ENCODE measurements around the gene ELFN1.
A peak's percentile ranks its signal among the peaks of the same experiment; 100 is the strongest.

The ELFN1 gene

GRCh38 chr7:1740214-1740613 lies 70.1 kb downstream of the ELFN1 start:
- no peak for DNase-seq (ENCODE audit: low read depth in 1 of 2, low spot score in 1 of 2)

- DNase-seq (ENCODE audit: low read depth in 1 of 2, low spot score in 1 of 2): no peak
Measured at GRCh38 chr7:1741246-1741645, 71.2 kb downstream of the ELFN1 start.

- no peak for DNase-seq (ENCODE audit: low read depth in 1 of 2, low spot score in 1 of 2)
Measured at GRCh38 chr7:1741751-1742554, 71.9 kb downstream of the ELFN1 start.

GRCh38 chr7:1742555-1743303 lies 72.7 kb downstream of the ELFN1 start:
- peak in 1 of 2 donors; percentile 18 for DNase-seq (ENCODE audit: low read depth in 1 of 2, low spot score in 1 of 2)

GRCh38 chr7:1743481-1744230 lies 73.6 kb downstream of the ELFN1 start:
- DNase-seq (ENCODE audit: low read depth in 1 of 2, low spot score in 1 of 2): no peak

GRCh38 chr7:1744296-1745017 lies 74.4 kb downstream of the ELFN1 start:
- DNase-seq (ENCODE audit: low read depth in 1 of 2, low spot score in 1 of 2): no peak

- DNase-seq (ENCODE audit: low read depth in 1 of 2, low spot score in 1 of 2): no peak
Measured at GRCh38 chr7:1745018-1745532, 75.0 kb downstream of the ELFN1 start.

- DNase-seq (ENCODE audit: low read depth in 1 of 2, low spot score in 1 of 2): no peak
Measured at GRCh38 chr7:1745576-1746490, 75.8 kb downstream of the ELFN1 start.

GRCh38 chr7:1746491-1746975 lies 76.5 kb downstream of the ELFN1 start:
- DNase-seq (ENCODE audit: low read depth in 1 of 2, low spot score in 1 of 2): no peak

GRCh38 chr7:1747004-1747801 lies 77.1 kb downstream of the ELFN1 start:
- DNase-seq (ENCODE audit: low read depth in 1 of 2, low spot score in 1 of 2): no peak

GRCh38 chr7:1748076-1748838 lies 78.2 kb downstream of the ELFN1 start:
- no peak for DNase-seq (ENCODE audit: low read depth in 1 of 2, low spot score in 1 of 2)

GRCh38 chr7:1748839-1749173 lies 78.7 kb downstream of the ELFN1 start:
- no peak for DNase-seq (ENCODE audit: low read depth in 1 of 2, low spot score in 1 of 2)

GRCh38 chr7:1749351-1749863 lies 79.3 kb downstream of the ELFN1 start:
- no peak for DNase-seq (ENCODE audit: low read depth in 1 of 2, low spot score in 1 of 2)

- no peak for DNase-seq (ENCODE audit: low read depth in 1 of 2, low spot score in 1 of 2)
Measured at GRCh38 chr7:1749864-1750466, 79.9 kb downstream of the ELFN1 start.

- no peak for DNase-seq (ENCODE audit: low read depth in 1 of 2, low spot score in 1 of 2)
Measured at GRCh38 chr7:1750541-1751021, 80.5 kb downstream of the ELFN1 start.

GRCh38 chr7:1752111-1752510 lies 82.0 kb downstream of the ELFN1 start:
- DNase-seq (ENCODE audit: low read depth in 1 of 2, low spot score in 1 of 2): no peak

GRCh38 chr7:1752771-1753563 lies 82.9 kb downstream of the ELFN1 start:
- DNase-seq (ENCODE audit: low read depth in 1 of 2, low spot score in 1 of 2): no peak
